ENCODE results near the gene SLC15A3. TPM values are rescaled to one million over a fixed set of nuclear protein-coding genes. Genes with fewer than 3 reads are reported as not detected.

SLC15A3 gene
- total RNA-seq, 1 experiment from 2014 or later, result 8.7 TPM

DNA sequence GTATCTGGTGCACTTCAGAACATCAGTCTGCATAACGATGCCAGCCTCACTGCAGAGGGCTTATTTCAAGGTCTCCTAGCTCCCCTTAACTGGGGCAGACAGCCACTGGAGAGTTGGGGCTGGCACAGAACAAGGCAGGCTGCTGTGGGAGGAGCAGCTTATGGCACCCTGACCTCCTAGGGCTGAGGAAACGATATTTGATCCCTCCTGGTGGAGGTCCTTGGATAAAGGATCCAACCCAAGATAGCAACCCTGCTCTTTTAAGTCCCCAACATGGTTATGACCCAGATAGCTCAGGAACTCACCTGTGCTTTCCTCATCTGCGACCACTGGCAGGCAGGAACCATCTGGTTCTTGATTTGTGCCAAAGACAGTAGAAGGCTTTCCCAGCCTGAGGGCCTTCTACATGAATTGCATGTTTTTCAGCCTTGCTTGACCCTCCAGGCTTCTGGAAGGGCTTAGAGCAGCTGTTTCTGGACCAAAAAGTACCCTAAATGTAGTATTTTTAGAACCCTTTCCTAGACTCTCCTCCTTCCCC lies 35.2 kb downstream of the SLC15A3 start:
- Histone ChIP-seq H3K4me3 (ENCODE audit: low read depth in 2 of 2, low read length in 2 of 2) (no peak overlapping the region), H3K4me1 (ENCODE audit: control insufficient read depth, insufficient read depth, low read length) (peaks cover 15% of the 10 kb centered on the region), H3K27me3 (ENCODE audit: control insufficient read depth, insufficient read depth, low read length) (no peaks in the 10 kb centered on the region), H3K36me3 (ENCODE audit: control insufficient read depth, insufficient read depth, low read length) (no peaks in the 10 kb centered on the region; the same call in 1 of the 2 replicates), H3K27ac (ENCODE audit: low read length) (no peak overlapping the region), H3K9me3 (ENCODE audit: control insufficient read depth, insufficient read depth, low read depth, low read length) (no peaks in the 10 kb centered on the region)
- ChIA-PET POLR2A (no interaction called here), CTCF (interaction anchor here (0.6 kb wide), 1 partner anchor 22 kb away, joined by 6 read pairs; no protein-coding TSS in a partner anchor)
- no peak for TF ChIP-seq TCF7L2 (IDR thresholded peaks at IDR 0.05; ENCODE audit: low read depth, low read length)
- TF ChIP-seq REST (IDR thresholded peaks at IDR 0.05; ENCODE audit: insufficient read depth in 1 of 2, low read depth in 2 of 2, low read length in 1 of 2), result no peak
- no peak for TF ChIP-seq SIN3A (IDR thresholded peaks at IDR 0.05; ENCODE audit: borderline replicate concordance, insufficient read depth, low read depth, low read length)
- TF ChIP-seq, protein P1, sequence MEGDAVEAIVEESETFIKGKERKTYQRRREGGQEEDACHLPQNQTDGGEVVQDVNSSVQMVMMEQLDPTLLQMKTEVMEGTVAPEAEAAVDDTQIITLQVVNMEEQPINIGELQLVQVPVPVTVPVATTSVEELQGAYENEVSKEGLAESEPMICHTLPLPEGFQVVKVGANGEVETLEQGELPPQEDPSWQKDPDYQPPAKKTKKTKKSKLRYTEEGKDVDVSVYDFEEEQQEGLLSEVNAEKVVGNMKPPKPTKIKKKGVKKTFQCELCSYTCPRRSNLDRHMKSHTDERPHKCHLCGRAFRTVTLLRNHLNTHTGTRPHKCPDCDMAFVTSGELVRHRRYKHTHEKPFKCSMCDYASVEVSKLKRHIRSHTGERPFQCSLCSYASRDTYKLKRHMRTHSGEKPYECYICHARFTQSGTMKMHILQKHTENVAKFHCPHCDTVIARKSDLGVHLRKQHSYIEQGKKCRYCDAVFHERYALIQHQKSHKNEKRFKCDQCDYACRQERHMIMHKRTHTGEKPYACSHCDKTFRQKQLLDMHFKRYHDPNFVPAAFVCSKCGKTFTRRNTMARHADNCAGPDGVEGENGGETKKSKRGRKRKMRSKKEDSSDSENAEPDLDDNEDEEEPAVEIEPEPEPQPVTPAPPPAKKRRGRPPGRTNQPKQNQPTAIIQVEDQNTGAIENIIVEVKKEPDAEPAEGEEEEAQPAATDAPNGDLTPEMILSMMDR (IDR thresholded peaks at IDR 0.05), result no peak
- TF ChIP-seq POLR2AphosphoS5 (IDR thresholded peaks at IDR 0.05; ENCODE audit: low read depth, low read length), result no peak
- DNase-seq (ENCODE audit: low read depth, low spot score) (no peak), ATAC-seq (no peak)
- BruUV-seq (replicated peaks), result no TSS peak
- in situ Hi-C loops (cut with HindIII; ENCODE audit: low pct_unique_long_range_greater_than_20kb, low sequenced_read_pairs), result no loop called here
- intact Hi-C loops (cut with micrococcal nuclease; ENCODE audit: unreplicated experiment), result no loop called here

DNA sequence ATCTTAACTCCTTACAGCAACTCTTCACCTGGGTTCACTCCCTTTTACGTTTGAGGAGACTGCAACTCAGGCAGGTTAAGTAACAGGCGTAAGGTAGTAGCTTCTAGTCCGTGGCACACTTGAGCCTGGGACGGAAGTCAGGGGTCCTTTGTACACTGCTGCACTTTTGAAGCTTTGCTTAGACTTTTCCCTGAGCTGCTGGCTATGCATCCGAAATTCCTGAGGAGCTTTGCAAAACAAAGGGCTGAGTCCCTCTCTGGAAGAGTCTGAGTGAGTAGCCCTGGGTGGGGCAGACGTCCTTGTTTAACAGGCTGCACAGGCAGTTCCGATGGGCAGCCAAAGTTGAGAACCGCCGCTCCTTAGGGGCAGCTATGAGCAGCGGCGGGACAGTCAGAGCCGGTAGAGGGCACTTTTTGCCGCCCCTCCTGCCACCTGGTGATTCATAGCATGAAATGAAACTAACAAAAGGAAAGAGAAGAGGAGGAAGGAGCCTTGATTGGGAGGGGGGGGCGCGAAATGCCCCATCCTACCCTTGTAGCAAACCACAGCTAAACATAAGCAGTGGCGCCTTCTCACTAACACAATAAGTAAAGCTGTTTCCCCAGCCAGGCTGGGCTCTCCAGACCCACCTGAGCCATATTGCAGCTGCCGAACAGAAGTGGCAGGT lies 36.6 kb downstream of the SLC15A3 start:
- peak overlapping the region; percentile 69 to 79 for H3K4me3 ChIP-seq (ENCODE audit: low read depth in 2 of 2, low read length in 2 of 2)
- TF ChIP-seq TCF7L2 (IDR thresholded peaks at IDR 0.05; ENCODE audit: low read depth, low read length), result no peak
- TF ChIP-seq, protein P1 (IDR thresholded peaks at IDR 0.05), result peak; percentile 76
- no peak for TF ChIP-seq POLR2AphosphoS5 (IDR thresholded peaks at IDR 0.05; ENCODE audit: low read depth, low read length)
- no peak for TF ChIP-seq REST (IDR thresholded peaks at IDR 0.05; ENCODE audit: insufficient read depth in 1 of 2, low read depth in 2 of 2, low read length in 1 of 2)
- no peak for TF ChIP-seq SIN3A (IDR thresholded peaks at IDR 0.05; ENCODE audit: borderline replicate concordance, insufficient read depth, low read depth, low read length)
- peak overlapping the region; percentile 97 for H3K27ac ChIP-seq (ENCODE audit: low read length)
- no peaks in the 10 kb centered on the region for H3K9me3 ChIP-seq (ENCODE audit: control insufficient read depth, insufficient read depth, low read depth, low read length)
- no peaks in the 10 kb centered on the region for H3K27me3 ChIP-seq (ENCODE audit: control insufficient read depth, insufficient read depth, low read length)
- ChIA-PET CTCF (interaction anchor here (0.6 to 1.0 kb wide), 5 partner anchors 25 to 1130 kb away, joined by 3 read pairs; partner anchors contain the start of gene CYB561A3), POLR2A (no interaction called here)
- in situ Hi-C loops (cut with HindIII; ENCODE audit: low pct_unique_long_range_greater_than_20kb, low sequenced_read_pairs) (no loop called here), intact Hi-C loops (cut with micrococcal nuclease; ENCODE audit: unreplicated experiment) (no loop called here)
- DNase-seq (ENCODE audit: low read depth, low spot score), result no peak
- no peaks in the 10 kb centered on the region; the same call in 1 of the 2 replicates for H3K36me3 ChIP-seq (ENCODE audit: control insufficient read depth, insufficient read depth, low read length)
- peaks cover 15% of the 10 kb centered on the region for H3K4me1 ChIP-seq (ENCODE audit: control insufficient read depth, insufficient read depth, low read length)
- ATAC-seq, result peak; percentile 73
- BruUV-seq (replicated peaks), result no TSS peak

Measured in Panc1 (cell line).